ENCODE results near the gene NCOR2.

The NCOR2 gene

DNA sequence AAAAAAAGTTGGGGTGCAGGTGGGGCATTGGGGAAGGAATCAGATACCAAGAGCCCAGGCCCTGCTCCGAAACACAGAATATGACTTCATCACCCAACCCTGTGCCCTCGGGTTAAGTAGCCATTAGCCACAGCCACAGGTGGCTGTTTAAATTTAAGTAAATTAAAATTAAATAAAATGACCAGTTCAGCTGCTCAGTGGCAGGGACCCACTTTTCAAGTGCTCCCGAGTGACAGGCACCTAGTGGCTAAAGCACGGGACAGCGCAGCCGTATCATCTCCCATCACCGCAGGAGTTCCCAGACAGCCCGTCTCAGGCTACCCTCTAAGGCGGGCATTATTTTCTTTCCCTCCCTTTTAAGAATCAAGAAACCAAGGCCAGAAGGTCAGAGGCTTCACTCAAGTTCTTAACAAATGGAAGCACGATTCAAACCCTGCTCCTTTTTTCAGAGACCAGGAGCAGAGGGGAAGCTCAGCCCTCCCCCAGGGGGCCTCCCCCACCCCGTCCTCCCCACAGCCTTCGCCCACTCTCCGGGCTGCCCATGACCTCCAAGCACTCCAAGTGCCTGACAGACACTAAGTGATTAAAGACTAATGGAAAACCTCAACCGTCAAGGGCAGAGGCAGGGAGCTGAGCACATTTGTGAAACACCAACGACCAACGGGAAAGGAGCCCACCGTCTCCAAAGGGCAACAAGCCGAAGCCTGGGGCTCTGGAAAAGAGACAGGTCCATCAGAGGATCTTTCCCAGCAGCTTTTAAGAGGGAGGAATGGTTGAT, 5.2 kb downstream of the NCOR2 start:
- in situ Hi-C loops (cut with HindIII; ENCODE audit: low sequenced_read_pairs), result loop anchor here (5.0 kb wide), 2 partner anchors 50 to 170 kb away; no protein-coding TSS in a partner anchor

DNA sequence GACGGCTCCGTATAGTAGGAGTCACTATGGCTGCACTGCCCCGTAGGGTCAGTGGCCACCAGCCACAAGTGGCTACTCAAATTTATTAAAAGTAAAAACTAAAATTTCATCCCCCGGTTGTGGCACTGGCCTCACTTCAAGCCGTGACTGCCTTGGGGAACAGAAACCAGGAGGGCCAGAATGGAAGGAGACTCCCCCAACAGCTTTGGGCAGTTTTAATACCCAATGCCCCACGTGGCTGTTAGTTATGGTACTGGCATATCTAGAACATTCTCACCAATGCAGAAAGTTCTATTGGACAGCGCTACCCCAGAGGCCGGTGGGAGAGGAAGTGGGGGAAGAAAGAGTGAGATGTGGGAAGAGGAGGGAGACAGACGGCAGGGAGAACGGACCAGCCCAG, 6.2 kb downstream of the NCOR2 start:
- in situ Hi-C loops (cut with HindIII; ENCODE audit: low sequenced_read_pairs), result loop anchor here (5.0 kb wide), 2 partner anchors 49 to 171 kb away; no protein-coding TSS in a partner anchor

DNA sequence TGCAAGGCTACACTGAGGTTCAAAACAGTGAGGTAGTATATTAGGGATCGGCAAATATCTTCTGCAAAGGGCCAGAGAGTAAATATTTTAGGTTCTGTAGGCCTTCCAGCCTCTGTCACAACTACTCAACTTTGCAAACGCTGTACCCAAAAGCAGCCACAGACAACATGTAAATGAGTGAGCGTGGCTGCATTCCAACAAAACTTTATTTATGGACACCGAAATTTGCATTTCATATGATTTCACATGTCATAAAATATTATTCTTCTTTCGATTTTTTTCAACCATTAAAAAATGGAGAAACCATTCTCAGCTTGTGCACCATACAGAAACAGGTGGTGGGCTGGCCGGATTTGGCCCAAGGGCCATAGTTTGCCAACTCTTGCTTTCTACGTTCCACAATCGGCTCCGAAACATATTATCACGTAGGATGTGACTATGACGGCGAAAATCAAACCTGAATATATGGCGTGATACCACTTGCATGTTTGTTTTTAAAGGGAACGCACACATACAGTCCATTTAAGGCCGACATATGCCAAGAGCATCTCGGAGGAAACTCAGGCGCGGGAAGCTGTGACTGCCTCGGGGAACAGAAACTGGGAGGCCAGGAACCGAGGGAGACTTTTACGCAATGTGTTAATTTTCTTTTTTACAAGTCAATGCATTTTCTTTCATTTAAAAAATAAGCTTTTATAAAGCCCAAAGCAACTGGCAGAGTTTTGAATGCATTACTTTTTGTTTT, 7.1 kb downstream of the NCOR2 start:
- in situ Hi-C loops (cut with HindIII; ENCODE audit: low sequenced_read_pairs), result loop anchor here (5.0 kb wide), 2 partner anchors 48 to 172 kb away; no protein-coding TSS in a partner anchor

DNA sequence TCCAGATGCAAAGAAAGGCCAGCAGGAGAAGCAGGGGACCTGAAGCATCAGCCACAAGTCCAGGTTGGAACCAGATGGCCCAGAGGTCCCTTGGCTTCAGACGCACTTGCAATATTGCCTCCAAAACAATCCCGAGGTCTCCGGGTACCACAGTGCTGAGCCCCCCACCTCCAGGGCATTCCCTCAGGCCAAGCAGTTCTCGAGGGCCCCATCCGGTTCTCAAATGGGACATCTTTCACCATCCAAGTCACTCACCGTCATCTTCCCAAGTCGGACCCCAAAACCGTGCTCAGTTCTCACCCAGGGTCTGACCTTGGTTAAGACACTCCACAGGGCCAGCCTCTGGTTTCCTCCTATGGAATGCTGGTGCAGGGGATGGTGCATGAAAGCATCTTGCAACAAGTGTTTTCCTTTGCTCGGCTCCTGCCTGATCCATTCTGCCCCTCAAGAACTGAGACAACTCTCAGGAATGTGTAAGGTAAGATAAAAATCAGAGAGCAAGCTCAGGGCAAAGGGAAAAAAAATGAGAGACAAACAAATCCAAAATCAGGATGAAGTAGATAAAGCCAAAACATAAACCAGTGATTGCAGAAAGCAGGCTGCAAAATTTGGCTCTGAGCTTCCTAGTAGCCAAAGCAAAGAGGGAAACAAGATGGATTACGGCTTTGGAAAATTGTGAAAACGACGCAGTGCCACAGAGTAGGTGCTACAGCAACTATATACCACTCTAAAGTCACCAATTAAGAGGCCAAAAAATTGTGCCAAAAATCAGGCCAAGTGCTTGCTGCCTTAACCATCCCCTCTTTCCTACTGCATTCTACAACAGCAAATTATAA, 8.0 kb downstream of the NCOR2 start:
- in situ Hi-C loops (cut with HindIII; ENCODE audit: low sequenced_read_pairs), result loop anchor here (5.0 kb wide), 2 partner anchors 47 to 173 kb away; no protein-coding TSS in a partner anchor

DNA sequence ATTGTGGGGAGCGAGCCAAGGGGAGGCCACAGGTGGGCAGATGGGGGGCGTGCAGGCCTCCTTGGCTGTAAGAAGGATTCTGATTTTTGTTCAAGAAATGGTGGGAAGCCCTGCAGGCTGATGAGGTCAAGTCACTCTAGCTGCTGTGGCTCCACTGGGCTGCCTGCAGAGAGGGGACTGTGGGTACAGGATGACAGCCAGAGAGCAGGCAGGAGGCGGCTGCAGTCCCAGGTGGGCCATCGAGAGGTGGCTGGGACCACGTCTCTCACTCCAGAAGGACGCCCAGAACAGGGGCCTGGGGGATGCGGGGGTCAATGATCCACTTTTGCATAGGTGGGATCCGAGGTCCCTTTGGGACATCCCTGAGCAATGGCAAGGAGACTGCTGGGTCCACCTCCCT, 9.1 kb downstream of the NCOR2 start:
- in situ Hi-C loops (cut with HindIII; ENCODE audit: low sequenced_read_pairs), result no loop called here

DNA sequence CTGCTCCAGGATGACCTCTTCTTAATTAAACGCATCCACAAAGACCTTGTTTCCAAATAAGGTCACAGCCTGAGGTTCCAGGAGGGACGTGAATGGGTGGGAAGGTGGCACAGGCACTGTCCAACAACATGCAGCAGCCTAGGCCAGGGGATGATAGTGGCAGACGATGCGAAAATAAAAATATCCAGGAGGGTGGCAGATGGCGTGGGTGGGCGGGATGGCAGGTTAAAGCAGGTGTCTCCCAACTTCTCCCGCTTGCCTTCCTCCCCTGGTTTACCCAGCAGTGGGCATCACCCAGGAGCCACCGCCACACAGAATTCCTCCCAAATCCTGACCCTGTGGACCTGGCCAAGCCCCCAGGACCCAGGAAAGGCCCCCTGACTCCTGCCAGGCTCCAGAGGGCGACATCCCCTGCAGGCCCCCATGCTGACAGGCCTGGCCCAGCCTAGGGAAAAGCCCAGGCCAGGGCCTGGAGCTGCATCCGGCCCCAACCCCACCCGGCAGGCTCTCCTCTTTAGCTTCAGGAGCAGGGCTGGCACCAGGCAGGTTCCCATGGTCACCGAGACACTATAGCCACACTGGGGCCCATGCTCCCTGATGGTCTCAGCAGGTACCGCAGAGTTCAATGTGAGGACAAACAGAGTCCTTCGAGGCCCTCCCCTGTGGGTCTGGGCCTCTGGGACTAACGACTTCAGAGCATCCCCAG, 9.7 kb downstream of the NCOR2 start:
- in situ Hi-C loops (cut with HindIII; ENCODE audit: low sequenced_read_pairs), result no loop called here

DNA sequence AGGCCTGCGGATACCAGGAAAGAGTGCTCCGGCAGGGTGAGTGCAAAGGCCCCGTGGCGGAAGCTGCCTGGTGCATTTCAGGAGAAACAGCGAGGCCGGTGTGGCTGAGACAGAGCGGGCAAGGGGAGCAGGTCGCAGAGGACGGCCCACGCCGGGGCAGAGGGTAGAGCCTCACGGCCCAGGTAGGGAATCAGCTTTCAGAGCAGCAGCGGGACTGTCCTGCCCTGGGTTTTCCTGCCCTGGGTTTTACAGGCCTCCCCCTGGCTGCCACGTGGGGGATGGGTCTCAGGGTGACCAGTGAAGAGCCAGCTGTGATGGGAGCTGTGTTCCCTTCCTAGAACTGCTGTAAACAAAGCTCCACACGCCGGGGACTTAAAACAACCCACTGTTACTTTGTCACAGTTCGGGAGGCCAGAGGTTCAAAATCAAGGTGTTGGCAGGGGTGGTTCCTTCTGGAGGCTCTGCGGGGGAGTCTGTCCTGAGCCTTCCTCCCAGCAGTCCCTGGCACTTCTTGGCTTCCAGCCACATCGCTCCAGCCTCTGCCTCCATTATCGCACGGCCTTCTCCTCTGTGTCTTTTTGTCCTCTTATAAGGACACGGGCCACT, 10.4 kb downstream of the NCOR2 start:
- in situ Hi-C loops (cut with HindIII; ENCODE audit: low sequenced_read_pairs), result no loop called here

DNA sequence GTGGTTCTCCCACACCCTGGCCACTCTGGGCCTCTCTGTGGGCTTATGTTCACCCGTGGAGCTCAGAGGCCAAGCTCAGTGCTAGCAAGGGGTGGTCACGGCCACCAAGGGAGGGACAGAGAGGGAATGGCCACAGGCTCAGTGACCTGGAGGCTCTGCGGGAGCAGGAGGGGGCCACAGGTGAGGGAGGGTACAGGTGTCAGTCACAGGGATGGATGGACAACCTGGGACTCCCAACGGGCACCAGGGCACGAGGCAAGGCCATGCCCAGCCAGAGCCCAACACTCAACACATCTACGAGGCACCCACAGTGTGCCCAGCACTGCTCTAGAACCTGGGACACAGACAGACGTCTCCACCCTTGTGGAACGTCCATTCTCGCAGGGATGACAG, 11.3 kb downstream of the NCOR2 start:
- in situ Hi-C loops (cut with HindIII; ENCODE audit: low sequenced_read_pairs), result no loop called here

DNA sequence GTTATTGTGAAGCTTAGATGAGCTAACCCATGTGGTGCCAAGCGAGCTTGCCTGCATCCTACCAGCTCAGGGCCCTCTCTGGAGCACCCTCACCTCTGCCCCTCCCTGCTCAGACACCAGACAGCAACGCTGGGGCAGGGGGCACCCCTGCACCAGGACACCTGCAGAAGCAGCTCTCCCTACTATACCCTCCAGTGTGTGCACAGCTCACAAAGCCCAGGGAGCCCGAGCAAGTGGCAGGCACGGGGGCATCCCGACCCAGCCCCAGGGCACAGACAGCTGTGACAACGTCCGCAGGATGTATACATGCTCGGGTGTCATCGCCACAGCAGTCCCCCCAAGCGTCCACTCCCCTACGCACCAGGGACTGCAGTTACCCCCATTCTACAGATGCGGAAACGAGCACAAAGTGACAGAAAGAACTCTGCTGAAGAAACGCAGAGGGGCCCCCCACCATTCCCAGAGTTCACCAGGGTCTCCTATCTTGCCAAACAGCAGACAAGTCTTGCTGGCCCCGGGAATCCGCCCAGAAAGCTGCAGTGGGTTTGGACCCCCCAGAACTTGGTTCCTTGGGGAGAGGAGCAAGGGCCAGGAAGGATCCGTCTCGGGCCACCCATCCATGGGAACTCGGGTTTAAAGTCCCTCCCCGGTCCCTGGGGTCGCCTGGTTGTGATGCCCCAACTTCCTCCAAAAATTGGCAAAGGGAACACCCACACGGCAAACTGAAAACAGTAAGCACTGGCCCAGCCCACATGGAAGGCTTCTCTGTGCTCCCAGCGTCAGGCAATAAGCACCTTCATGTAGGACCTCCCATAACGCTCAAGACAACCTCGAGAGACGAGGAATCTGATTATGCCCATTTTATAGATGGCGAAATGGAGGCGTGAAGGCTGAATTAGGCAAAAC, 12.0 kb downstream of the NCOR2 start:
- in situ Hi-C loops (cut with HindIII; ENCODE audit: low sequenced_read_pairs), result no loop called here

DNA sequence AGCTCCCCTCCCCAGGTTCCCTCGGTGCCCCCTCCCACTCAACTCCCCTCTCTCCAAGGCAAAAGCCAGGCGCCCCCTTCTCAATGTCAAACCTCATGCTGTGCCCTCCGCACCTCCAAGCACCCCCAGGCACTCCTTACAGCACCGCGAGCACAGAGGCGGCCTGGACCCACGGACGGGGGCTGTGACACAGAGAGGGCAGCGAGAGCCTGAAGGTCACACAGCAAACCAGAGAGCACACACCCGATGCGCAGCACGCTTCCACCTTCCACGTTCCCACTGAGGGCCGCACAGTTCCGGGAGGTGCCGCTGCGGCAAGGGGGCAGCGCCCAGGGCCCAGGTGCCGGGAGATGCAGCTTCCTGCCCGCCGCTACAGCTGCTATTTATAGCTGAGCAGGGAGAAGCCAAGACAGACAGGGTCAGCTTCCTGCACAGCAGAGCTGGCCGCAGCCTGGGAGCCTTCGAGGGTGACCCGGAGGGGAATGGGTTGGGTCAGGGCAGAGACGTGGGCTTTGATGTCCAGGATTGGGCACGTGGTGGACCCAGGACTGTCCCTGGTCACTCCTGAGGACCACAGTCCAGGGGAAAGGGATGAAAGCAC, 12.9 kb downstream of the NCOR2 start:
- in situ Hi-C loops (cut with HindIII; ENCODE audit: low sequenced_read_pairs), result no loop called here

DNA sequence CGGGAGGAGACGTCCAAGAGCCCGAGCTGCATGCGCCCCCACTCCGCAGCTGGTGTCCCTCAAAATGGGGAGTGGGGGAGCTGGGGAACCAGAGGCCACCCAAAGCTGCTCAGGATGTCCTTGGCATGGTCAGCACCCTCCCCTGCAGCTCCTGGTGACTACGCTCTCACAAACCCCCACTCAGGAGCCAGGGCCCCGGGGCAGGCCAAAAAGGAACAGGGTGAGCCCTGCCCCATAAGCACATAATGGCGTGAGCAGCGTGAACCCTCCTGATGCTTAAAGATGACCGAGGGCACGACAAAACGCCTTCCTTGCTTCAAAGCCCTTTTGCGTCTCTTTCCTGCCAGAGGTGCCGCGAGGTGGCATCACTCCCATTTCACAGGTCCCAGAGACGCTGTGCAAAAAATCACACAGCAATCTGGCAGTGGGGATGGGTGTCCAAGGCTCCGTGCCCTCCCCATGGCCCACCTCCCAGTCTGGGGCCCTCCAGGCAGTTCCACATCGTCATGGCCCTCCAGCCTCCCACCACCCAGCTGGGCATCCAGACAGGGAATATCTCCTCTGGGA, 13.5 kb downstream of the NCOR2 start:
- in situ Hi-C loops (cut with HindIII; ENCODE audit: low sequenced_read_pairs), result no loop called here

DNA sequence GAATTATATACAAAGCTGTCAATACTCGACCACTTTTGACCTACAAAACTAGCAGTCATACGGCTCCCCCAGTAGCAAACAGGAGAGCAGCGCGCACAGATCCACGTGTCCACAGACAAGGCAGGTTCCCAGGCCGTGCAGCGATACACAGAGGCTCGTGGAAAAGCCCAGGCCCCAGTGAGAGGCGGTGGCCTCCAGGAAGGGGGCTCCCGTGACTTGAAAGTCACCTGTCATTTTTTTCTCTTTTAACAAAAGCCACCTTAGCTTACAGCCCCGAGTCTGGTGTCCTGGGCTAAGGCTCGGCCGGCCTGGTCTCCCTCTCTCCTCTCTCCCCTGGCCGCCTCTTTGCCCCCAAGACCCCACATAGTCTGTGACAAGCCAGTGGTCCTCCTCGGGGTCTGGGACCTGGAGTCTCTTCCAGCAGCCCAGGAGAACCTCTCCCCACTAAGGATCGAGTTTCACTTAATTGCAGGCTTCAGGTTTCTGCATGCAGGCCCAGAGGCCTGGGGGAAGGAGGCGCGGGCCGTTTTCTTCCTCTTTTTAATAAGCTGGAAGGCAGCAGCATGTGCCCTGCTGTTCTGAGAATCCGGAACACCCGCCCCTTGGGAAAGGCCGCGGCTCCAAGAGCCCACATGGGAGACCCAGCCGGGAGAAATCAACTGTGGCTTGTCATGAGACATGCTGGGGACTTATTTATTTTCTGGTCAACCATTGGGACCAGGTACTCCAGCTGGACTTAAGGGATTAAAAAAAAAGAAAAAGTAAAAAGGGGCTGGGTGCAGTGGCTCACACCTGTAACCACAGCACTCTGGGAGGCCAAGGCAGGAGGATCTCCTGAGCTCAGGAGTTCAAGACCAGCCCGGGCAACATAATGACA, 15.9 kb downstream of the NCOR2 start:
- in situ Hi-C loops (cut with HindIII; ENCODE audit: low sequenced_read_pairs), result no loop called here

DNA sequence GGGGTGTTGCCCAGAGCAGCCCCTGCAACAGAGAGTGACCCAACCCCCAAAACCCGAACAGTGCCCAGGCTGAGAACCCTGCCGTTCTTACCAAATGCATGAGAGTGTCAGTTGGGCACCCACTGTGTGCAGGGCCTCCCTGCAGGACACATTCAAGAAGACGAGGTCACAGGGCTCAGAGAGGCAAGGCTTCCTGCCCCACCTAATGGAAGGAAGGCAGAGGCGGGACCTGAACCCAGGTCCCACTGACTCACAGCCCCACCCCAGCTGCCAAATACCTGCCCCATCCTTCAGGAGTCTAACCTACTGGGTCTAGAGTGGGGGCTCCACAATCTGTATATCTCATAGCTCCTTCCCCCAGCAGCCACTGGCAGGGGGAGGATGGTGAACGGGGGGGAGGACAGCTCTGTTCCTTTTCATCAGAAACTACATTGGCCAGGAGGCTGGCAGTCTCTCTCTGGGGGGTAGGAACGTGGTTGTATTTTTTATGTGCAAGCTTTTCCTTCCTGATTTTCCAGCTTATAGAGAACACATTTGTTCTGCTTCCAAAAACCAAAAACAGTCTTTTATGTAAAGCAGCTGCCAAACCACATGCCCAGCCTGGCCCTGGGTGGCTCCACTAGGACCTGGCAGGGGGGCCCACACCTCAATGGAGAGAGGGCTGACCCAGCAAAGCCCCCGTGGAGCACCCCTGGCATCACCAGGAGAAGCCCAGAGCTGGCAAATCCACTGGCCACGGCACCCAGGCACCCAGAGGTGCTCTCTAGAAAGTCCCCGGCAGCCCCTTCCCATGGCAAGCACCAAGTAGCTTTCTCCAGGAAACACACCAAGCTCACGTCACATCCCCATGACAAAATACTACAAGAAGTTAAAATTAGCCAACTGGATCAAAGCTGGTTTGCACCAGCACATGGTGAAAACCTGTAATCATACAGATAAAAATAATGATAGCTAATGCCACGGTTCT, 17.0 kb downstream of the NCOR2 start:
- in situ Hi-C loops (cut with HindIII; ENCODE audit: low sequenced_read_pairs), result no loop called here

DNA sequence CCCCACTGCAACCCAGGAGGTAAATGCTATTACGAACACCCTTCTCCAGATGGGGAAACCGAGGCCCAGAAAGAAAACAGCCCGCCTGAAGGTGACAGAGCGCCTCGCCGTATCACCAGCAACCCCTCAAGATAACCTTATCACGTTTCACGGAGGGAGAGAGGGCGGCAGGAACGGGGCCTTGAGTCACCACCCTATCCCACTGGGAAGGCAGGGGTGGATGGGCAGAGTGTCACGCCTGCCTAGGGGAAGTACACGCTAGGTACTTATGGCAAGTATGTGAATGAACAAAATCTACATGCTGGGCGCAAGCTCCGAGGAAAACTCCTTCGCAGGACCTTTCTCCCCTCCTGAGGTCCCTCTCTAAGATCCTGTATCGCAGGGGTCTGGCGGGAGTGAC, 17.8 kb downstream of the NCOR2 start:
- in situ Hi-C loops (cut with HindIII; ENCODE audit: low sequenced_read_pairs), result no loop called here

DNA sequence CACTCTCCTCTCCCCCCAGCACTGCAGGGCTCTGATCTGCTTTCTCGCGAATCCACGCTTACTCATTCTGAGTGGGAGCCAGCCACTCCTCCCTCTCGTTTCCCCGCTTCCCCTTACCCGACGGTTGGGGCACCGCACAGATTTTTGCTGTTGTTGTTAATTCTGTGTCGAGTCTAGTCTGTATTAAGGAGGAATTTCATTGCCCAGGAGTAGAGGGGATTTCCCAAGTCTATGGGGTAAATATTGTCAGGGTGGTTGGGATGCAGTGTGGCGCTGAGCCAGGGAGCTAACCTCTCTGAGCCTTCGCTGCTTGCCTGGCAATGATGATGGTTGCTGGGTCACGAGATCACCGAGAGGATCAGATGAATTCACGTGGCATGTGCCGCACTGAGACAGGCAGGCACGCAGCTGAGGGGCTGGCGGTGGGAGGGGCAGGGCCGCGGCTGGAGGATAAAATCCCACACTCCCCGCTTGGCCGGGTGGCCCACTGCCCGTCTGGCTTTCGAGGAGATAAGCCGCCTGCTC, 18.5 kb downstream of the NCOR2 start:
- in situ Hi-C loops (cut with HindIII; ENCODE audit: low sequenced_read_pairs), result no loop called here

DNA sequence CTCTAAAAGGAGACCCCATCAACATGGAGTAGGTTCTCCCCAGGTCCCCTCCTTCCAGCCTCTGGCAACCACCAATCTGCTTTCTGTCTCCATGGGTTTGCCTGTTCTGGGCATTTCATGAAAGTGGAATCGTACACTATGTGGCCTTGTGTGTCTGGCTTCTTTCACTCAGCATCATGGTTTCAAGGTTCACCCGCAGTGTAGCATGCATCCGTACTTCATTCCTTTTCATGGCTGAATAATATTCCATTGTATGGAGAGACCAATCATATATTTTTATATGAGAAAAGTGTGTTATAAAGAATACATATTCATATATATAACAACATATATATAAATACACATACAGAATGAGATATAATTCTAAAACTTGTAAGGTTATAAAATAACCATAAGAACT, 19.8 kb downstream of the NCOR2 start:
- in situ Hi-C loops (cut with HindIII; ENCODE audit: low sequenced_read_pairs), result no loop called here
